ENCODE measurements around the gene INO80D.

Gene INO80D

GRCh38 chr2:206063635-206064034 is 22.3 kb downstream of the INO80D start:
- no peak overlapping the region for H3K27ac ChIP-seq
- TF ChIP-seq, protein P1, sequence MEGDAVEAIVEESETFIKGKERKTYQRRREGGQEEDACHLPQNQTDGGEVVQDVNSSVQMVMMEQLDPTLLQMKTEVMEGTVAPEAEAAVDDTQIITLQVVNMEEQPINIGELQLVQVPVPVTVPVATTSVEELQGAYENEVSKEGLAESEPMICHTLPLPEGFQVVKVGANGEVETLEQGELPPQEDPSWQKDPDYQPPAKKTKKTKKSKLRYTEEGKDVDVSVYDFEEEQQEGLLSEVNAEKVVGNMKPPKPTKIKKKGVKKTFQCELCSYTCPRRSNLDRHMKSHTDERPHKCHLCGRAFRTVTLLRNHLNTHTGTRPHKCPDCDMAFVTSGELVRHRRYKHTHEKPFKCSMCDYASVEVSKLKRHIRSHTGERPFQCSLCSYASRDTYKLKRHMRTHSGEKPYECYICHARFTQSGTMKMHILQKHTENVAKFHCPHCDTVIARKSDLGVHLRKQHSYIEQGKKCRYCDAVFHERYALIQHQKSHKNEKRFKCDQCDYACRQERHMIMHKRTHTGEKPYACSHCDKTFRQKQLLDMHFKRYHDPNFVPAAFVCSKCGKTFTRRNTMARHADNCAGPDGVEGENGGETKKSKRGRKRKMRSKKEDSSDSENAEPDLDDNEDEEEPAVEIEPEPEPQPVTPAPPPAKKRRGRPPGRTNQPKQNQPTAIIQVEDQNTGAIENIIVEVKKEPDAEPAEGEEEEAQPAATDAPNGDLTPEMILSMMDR (conservative IDR thresholded peaks at IDR 0.05) = no peak

GRCh38 chr2:206062724-206063123 is 23.2 kb downstream of the INO80D start:
- H3K27ac ChIP-seq = no peak overlapping the region
- TF ChIP-seq, protein P1 (conservative IDR thresholded peaks at IDR 0.05) = no peak

GRCh38 chr2:206056286-206056685 is 29.7 kb downstream of the INO80D start:
- TF ChIP-seq, protein P1 (conservative IDR thresholded peaks at IDR 0.05) = no peak
- H3K27ac ChIP-seq = no peak overlapping the region

DNA sequence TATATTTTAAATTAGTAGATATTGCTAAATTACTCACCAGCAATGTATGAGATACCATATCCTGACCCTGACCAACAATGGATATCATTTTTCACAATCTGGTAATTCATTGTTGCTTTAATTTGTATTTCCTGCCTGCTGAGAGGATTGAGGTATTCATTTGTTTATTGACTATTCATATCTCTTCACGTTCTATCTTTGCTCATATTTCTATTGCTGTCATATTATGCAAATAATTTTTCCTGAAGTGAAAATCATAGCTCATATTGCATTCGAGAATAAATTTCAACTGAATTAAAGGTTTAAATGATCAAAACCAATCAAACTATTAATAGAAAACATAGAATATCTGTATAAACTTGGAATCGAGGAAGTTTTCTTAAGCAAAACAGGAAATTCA is 31.0 kb downstream of the INO80D start:
- TF ChIP-seq, protein P1 (conservative IDR thresholded peaks at IDR 0.05) = no peak
- H3K27ac ChIP-seq = no peak overlapping the region

GRCh38 chr2:206051912-206052311 is 34.1 kb downstream of the INO80D start:
- TF ChIP-seq, protein P1 (conservative IDR thresholded peaks at IDR 0.05) = no peak
- no peak overlapping the region for H3K27ac ChIP-seq

GRCh38 chr2:206049392-206049791 is 36.6 kb downstream of the INO80D start:
- peak overlapping the region; percentile 48 for H3K27ac ChIP-seq

DNA sequence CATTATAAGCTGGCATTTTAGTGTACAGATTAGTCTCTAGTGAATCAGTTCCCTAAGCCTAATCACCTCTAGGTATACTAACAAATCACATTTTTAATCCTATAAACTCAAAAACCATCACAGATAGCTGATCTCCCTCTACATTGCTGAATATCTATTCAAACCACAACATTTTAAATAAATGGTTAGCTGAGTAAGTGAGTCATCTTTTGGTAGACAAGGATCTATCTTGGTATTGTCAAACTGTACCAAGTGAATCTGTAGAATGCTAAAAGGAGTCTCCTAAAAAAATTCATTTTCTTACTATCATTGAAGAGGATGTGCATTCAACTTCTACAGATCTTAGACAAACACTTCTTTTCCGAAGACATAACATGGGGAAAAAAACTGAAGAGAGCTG is 40.7 kb downstream of the INO80D start:
- TF ChIP-seq, protein P1 (conservative IDR thresholded peaks at IDR 0.05) = no peak
- H3K27ac ChIP-seq = no peak overlapping the region

More at GRCh38 chr2:206049392-206049791, 36.6 kb downstream of the INO80D start:
- TF ChIP-seq, protein P1 (conservative IDR thresholded peaks at IDR 0.05) = no peak

All from VCaP (cell line).